Activated CD4-positive, alpha-beta T cell treated with anti-CD3 and anti-CD28 coated beads, Interleukin-2, amount 50 U/mL, for 48 hours (primary cell): ENCODE results near the gene LARP1B.
"Not testable (repeated sequence)": the region's sequence is repeated elsewhere in the genome, so short reads cannot be mapped to it uniquely, and the experiment has no call there.

Experiments used
- DNase-seq, 2 experiments: peaks; one replicate each; pipeline ENCODE4 v3.0.0-alpha.2; 2020

LARP1B gene

DNA sequence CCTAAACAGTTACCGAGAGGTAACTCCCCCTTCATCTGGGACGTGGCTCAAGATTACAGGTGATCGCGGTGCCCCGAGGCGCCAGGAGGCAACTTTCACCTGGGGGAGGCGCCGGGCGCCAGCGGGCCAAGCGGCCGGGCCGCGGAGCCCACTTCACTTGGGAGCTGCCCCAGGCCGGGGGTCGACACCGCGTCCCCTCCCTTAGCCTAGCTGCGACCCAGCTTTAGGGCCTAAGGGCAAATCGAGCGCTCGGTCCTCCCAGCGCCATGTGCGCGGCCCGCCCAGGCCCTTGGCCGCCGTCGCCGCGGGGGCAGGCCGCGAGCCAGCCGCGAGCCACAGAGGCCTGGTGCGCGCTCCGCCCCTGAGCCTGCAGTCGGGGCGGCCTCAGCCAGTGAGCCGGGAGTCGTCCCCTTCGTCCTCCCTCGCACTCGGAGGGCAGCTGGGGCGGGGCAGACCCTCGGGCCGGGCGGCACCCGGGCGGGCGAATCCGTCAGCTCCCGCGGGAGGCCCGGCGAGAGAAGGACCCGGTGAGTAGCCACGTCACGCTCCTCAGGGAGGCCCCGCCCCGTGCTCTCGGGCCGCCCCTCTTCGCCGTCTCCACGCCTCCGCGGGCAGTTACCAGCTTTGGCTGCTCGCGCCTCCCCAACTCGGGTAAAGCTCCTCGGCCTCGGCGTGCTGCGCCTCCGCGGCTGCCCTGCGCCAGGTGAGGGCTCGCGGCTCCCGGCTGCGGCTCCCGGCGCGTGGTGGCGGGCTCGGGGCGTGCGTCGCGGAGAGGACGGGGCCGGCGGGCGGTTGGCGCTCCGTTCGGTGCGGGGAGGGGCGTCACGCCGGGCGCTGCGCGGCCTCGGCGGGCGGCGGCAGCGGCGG, at the start of gene LARP1B:
TSS of gene LARP1B (plus strand) at position 614 of the 867 bp plus-strand sequence. CDS start 13,640 bp downstream, outside the sequence.
- peak; percentile 93 to 95 for DNase-seq

DNA sequence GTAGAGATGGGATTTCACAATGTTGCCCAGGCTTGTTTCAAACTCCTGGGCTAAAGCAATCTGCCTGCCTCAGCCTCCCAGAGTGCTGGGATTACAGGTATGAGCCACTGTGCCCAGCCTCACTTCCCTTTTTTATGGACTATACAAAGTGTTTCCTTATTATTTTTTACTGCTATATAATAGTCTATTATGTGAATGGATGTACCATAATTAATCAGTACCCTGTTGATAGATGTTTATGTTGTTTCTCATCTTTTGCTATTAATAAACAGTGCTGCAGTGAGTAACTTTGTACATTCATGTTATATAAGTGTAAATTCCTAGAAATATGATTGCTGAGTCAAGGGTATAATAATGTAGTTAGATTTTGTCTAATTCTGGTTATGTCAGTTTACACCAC, 35.8 kb upstream of the LARP1B start:
- no peak for DNase-seq

GRCh38 chr4:128029907-128030306, 31.2 kb upstream of the LARP1B start:
- DNase-seq = no peak

- DNase-seq = no peak
These were observed 29.2 kb upstream of the LARP1B start for GRCh38 chr4:128031756-128032384.

DNA sequence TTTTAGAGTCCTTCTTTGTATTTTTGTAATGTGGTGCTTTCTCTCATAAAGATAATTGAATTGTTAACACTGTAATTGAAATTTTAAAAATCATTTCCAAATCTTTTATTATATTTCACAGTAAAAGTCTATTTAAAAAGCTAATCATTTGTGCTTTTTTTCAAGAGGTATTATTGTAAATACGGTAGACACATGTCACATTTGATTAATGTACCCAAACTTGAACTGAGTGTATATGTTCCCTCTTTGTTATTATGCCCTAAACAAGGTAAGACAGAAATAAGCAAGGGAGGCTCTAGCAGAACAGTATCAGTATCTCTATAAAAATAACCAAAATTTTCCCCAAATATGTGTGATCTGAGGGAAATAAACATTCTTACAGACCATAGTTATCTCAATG, 21.5 kb upstream of the LARP1B start:
- no peak for DNase-seq

DNA sequence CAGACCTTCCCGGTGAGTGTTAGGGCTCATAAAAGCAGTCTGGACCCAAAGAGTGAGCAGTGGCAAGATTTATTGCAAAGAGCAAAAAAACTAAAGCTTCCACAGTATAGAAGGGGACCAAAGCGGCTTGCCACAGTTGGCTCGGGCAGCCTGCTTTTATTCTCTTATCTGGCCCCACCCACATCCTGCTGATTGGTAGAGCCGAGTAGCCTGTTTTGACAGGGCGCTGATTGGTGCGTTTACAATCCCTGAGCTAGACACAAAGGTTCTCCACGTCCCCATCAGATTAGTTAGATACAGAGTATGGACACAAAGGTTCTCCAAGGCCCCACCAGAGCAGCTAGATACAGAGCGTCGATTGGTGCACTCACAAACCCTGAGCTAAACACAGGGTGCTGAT, 14.1 kb upstream of the LARP1B start:
- not testable (repeated sequence) for DNase-seq

DNA sequence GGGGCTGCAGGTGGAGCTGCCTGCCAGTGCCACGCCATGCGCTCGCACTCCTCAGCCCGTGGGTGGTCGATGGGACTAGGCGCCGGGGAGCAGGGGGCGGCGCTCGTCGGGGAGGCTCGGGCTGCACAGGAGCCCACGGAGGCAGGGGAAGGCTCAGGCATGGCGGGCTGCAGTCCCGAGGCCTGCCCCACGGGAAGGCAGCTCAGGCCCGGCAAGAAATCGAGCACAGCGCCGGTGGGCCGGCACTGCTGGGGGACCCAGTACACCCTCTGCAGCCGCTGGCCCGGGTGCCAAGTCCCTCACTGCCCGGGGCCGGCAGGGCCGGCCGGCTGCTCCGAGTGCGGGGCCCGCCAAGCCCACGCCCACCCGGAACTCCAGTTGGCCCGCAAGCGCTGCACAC, 13.6 kb upstream of the LARP1B start:
- DNase-seq = not testable (repeated sequence)

DNA sequence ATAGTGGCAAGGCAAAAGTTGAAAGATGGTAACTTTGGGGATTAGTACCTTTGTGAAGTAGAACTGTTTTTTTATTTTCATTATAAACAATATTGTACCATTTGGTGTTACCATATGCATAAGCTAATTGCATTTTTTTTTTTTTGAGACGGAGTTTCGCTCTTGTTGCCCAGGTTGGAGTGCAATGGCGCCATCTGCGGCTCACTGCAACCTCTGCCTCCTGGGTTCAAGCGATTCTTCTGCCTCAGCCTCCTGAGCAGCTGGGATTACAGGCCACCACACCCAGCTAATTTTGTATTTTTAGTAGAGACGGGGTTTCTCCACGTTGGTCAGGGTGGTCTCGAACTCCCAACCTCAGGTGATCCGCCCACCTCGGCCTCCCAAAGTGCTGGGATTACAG, 9.9 kb upstream of the LARP1B start:
- DNase-seq = not testable (repeated sequence)

DNA sequence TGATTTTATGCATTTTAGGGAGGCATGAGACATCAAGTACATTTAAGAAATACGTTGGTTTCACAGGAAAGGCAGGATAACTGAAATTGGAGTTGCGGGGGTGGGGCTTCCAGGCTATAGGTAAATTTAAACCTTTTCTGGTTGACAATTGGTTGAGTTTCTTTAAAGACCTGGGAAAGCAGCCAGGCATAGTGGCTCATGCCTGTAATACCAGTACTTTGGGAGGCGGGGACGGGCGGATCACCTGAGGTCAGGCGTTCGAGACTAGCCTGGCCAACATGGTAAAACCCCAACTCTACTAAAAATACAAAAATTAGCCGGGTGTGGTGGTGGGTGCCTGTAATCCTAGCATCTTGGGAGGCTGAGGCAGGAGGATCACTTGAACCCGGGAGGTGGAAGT, 6.2 kb upstream of the LARP1B start:
- DNase-seq = not testable (repeated sequence)

DNA sequence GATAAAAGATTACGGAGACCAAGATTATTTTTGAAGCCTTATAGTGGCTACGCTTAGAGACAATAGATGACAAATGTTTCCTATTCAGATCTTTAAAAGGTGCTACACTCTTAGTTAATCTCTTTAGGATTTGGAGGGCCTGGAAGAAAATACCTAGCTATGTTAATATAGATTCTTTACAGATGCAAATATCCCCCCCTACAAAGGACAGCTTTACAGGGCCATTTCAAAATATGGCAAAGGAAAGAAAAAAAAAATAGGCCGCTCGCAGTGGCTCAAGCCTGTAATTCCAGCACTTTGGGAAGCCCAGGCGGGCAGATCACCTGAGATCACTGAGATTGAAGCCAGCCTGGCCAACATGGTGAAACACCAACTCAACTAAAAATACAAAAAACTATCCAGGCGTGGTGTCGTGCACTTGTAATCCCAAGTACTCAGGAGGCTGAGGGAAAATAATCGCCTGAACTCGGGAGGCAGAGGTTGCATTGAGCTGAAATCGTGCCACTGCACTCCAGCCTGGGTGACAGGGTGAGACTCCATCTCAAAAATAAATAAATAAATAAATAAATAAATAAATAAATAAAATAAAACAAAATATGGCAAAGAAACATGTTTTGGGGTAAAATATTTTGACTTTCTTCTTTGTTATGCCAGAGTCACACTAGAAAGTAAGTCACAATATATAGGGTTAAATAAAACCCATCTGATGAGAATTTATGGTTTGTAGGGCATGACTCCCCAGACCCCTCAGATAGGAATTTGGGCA, 5.5 kb upstream of the LARP1B start:
- not testable (repeated sequence) for DNase-seq

- no peak for DNase-seq
These were observed 4.7 kb upstream of the LARP1B start for GRCh38 chr4:128056396-128056795.

DNA sequence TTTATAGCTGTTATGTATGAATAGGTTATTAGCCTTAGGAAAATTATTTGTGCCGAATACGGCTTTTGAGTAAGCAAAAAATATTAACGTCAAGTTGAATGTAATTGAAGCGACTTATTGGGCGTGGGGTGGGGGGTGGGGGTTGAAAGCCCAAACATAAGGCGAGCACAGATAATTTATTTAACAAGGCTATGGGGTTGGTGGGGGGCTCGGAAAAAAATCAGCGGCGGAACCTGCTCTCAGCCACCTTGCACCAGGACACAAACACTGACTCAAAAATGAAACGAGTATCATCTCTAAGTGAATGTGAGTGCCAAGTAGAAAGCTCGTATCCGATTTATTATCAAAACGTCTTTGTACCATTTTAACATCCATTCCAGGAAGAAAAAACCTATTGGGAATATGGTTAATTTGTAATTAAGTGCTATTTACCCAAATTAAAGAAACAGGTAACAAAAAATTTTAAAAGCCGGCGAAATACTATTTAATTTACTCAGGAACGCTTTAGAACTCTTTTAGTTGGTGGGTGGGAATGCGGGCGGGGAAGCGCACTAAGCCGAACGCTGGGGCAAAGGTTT, 902 bp upstream of the LARP1B start:
- no peak for DNase-seq

- peak; percentile 63 to 75 for DNase-seq
These were observed 739 bp downstream of the LARP1B start for GRCh38 chr4:128061566-128062536.

- not testable (repeated sequence) for DNase-seq
These were observed 5.3 kb downstream of the LARP1B start for GRCh38 chr4:128066453-128066820.

- DNase-seq = no peak
These were observed 7.8 kb downstream of the LARP1B start for GRCh38 chr4:128068918-128069317.

- DNase-seq = no peak
These were observed 15.4 kb downstream of the LARP1B start for GRCh38 chr4:128076464-128076863.

DNA sequence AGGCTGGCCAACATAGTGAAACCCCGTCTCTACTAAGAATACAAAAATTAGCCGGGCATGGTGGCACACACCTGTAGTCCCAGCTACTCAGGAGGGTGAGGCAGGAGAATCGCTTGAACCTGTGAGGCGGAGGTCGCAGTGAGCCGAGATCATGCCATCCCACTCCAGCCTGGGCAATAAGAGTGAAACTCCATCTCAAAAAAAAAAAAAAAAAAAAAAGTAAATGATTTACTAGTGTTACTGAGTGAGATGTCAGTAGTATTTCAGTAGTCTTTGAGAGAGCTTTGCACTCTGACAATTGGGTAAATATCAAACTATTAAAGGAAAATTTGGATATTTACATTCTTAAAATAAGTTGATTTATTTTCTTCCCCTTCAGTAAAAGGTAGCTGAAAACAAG, 34.2 kb downstream of the LARP1B start:
- not testable (repeated sequence) for DNase-seq

- no peak for DNase-seq
These were observed 46.7 kb downstream of the LARP1B start for GRCh38 chr4:128107766-128108165.

DNA sequence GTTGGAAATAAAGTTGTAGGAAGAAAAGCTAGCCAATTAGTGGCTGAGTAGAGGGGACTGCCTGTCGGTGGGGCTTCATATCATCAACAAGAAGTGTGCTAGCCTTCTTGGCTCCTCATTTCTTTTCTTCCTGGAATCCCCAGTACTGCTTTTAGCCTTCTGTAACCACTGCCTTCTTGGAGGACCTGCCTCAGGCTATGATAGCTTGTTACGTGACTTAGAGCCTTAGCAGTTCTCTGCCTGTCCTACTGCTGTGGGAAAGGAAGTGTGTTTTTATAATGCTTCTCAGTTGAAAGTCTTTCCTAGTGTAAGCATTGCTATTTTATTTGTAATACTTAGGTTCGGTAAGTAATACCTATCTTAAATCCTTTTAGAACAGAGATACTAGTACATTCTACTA, 61.9 kb downstream of the LARP1B start:
- DNase-seq = no peak

DNA sequence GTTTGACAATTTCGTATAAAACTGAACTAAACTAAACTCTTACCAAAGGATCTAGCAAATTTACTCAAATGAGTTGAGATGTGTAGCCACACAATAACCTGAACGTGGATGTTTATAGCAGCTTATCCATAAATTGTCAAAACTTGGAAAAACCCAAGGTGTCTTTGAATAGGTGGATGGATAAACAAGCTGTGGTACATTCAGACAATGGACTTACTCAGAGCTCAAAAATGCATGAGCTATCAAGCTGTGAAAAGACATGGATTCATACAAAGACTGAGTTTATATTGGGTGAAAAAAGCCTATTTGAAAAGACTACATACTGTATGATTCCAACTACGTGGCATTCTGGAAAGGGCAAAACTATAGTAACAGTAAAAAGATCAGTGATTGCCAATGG, 69.5 kb downstream of the LARP1B start:
- DNase-seq = no peak

DNA sequence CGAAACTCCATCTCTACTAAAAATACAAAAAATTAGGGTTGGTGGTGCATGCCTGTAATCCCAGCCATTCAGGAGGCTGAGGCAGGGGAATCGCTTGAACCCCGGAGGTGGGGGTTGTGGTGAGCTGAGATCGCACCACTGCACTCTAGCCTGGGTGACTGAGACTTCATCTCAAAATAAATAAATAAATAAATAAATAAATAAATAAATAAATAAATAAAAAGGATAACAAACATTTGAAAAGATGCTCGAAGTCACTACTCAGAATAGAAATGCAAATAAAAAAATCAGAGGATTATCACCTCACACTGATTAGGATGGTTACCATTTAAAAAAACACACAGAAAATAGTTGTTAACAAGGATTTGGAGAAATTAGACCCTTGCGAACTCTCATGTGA, 73.8 kb downstream of the LARP1B start:
- no peak for DNase-seq

DNA sequence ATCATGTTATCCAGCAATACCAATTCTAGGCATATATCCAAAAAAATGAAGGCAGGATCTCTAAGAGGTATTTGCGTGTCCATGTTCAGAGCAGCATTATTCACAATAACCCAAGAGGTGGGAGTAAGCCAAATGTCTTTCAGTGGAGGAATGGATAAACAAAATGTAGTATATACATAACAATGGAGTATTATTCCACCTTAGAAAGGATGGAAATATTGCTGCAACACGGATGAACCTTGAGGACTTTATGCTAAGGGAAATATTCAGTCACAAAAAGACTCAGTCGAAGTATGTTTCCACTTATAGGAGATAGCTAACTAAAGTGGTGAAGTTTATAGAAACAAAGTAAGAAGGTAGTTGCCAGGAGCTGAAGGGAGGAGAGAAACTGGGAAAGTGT, 74.3 kb downstream of the LARP1B start:
- DNase-seq = no peak
